Measurements from ENCODE around the gene PRRG2.

The PRRG2 gene

DNA sequence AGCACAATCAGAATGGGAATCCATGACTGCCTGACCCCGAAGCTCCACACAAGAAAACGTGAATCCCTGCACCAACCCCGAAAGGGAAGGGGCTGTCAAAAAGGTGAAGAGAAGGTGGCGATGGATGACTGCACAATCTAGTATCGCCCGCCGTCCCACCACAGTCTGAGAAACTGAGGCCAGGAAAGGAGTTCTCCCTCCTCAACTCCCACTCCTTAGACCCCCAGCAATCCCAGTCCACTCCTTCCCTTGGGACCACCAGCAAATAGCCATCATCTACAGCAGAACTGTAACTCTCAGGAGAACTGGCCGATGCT is 1.2 kb upstream of the PRRG2 start:
- Histone ChIP-seq H3K27me3 (ENCODE audit: insufficient read depth, low read length, poor library complexity, severe bottlenecking) (no peaks in the 10 kb centered on the region), H2AFZ (ENCODE audit: low read length) (0 out of 2 replicates have a peak overlapping the region, but pooled peaks have one; percentile 29), H3F3A (ENCODE audit: low read depth) (no peaks in the 10 kb centered on the region), H3K4me1 (ENCODE audit: insufficient read depth, low read length, poor library complexity, severe bottlenecking) (peaks cover 20% of the 10 kb centered on the region), H3K4me3 (ENCODE audit: low read length, poor library complexity, severe bottlenecking) (peak overlapping the region; percentile 86), H3K9me2 (replicated peaks; ENCODE audit: low read depth, low read length) (no peaks in the 10 kb centered on the region), H3K9me3 (ENCODE audit: insufficient read depth, low read depth, low read length) (no peaks in the 10 kb centered on the region), H4K20me1 (ENCODE audit: insufficient read depth, low read length, poor library complexity, severe bottlenecking) (peaks cover 21% of the 10 kb centered on the region), H3K4me2 (ENCODE audit: low read depth, low read length, poor library complexity, severe bottlenecking) (peak overlapping the region; percentile 77), H3K79me2 (ENCODE audit: insufficient read depth, low read length) (peaks cover 49% of the 10 kb centered on the region), H3K9ac (ENCODE audit: low read depth, low read length, poor library complexity, severe bottlenecking) (peak overlapping the region; percentile 93), H3K36me3 (ENCODE audit: insufficient read depth, low read length) (0 out of 2 replicates have a peak, but pooled peaks cover 2% of the 10 kb centered on the region)
- TF ChIP-seq, protein P1, sequence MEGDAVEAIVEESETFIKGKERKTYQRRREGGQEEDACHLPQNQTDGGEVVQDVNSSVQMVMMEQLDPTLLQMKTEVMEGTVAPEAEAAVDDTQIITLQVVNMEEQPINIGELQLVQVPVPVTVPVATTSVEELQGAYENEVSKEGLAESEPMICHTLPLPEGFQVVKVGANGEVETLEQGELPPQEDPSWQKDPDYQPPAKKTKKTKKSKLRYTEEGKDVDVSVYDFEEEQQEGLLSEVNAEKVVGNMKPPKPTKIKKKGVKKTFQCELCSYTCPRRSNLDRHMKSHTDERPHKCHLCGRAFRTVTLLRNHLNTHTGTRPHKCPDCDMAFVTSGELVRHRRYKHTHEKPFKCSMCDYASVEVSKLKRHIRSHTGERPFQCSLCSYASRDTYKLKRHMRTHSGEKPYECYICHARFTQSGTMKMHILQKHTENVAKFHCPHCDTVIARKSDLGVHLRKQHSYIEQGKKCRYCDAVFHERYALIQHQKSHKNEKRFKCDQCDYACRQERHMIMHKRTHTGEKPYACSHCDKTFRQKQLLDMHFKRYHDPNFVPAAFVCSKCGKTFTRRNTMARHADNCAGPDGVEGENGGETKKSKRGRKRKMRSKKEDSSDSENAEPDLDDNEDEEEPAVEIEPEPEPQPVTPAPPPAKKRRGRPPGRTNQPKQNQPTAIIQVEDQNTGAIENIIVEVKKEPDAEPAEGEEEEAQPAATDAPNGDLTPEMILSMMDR (conservative IDR thresholded peaks at IDR 0.05; ENCODE audit: low read length) = no peak
- TF ChIP-seq EZH2phosphoT487 (IDR thresholded peaks at IDR 0.05; ENCODE audit: borderline replicate concordance) = no peak

DNA sequence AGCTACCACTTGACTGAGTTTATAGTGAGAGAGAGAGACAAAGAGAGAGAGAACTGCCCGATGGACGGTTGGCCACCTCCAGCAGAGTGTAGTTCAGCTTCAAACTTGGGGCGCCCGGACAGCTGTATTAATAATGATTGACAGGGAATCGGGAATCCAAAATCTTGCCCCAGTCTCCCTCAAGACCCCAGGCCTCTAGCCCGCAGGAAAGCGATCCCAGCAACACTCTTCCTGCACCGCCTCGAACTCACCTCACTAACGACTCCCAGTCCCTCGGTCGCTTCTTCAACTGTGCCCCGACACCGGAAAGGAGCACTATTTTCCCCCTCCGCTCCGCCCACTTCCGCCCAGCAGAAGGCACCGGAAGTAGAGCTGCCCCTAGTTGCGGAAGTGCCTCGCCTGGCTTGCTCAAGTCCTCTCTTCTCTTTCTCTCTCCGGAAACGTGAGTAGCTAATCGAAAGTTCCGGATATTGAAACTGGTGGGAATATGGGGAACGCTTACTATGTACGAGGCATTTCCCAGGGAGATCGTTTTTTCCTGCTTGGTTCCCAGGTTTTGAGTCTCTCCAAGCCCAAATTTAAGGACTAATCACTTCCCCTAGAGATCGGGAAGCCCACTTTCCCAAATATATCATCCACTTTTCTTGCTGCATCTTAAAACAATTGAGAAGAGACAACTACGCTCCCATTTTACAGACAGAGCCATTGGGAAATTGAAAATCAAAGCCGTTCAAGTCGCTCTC is 681 bp upstream of the PRRG2 start, which contains the start of gene NOSIP:
Gene NOSIP, minus strand, starts transcription at position 293 of the 743 bp plus-strand sequence. CDS start 19,865 bp downstream, outside the sequence.
- TF ChIP-seq EZH2phosphoT487 (IDR thresholded peaks at IDR 0.05; ENCODE audit: borderline replicate concordance) = no peak
- TF ChIP-seq, protein P1 (conservative IDR thresholded peaks at IDR 0.05; ENCODE audit: low read length) = no peak
- Histone ChIP-seq H3K9me3 (ENCODE audit: insufficient read depth, low read depth, low read length) (no peaks in the 10 kb centered on the region), H4K20me1 (ENCODE audit: insufficient read depth, low read length, poor library complexity, severe bottlenecking) (peaks cover 21% of the 10 kb centered on the region), H3K4me1 (ENCODE audit: insufficient read depth, low read length, poor library complexity, severe bottlenecking) (peaks cover 20% of the 10 kb centered on the region), H3K4me2 (ENCODE audit: low read depth, low read length, poor library complexity, severe bottlenecking) (peak within 1 kb of the TSS; percentile 77), H3K4me3 (ENCODE audit: low read length, poor library complexity, severe bottlenecking) (peak within 1 kb of the TSS; percentile 86), H2AFZ (ENCODE audit: low read length) (peak within 1 kb of the TSS; percentile 97), H3K9me2 (replicated peaks; ENCODE audit: low read depth, low read length) (no peaks in the 10 kb centered on the region), H3K79me2 (ENCODE audit: insufficient read depth, low read length) (peaks cover 45% of the 10 kb centered on the region), H3F3A (ENCODE audit: low read depth) (no peaks in the 10 kb centered on the region), H3K9ac (ENCODE audit: low read depth, low read length, poor library complexity, severe bottlenecking) (peak within 1 kb of the TSS; percentile 93), H3K36me3 (ENCODE audit: insufficient read depth, low read length) (0 out of 2 replicates have a peak, but pooled peaks cover 2% of the 10 kb centered on the region), H3K27me3 (ENCODE audit: insufficient read depth, low read length, poor library complexity, severe bottlenecking) (no peaks in the 10 kb centered on the region)

DNA sequence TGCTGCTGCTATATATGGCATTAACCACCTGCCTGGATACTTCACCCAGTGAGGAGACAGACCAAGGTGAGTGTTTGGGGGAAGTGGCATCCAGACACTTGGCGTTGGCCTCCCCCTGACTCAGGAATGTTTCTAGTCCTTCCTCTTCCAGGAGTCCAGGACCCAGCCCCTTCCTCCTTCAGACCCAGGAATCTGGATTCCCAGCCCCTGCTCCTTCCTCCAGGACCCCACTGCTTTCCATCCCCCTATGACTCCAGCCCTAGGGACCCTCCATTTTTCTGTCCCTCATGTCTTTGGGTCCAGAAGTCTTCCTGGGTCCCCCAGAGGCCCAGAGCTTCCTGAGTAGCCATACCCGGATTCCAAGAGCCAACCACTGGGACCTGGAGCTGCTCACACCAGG is 2.1 kb downstream of the PRRG2 start:
- Histone ChIP-seq H3K9me2 (replicated peaks; ENCODE audit: low read depth, low read length) (no peaks in the 10 kb centered on the region), H3K4me1 (ENCODE audit: insufficient read depth, low read length, poor library complexity, severe bottlenecking) (peaks cover 12% of the 10 kb centered on the region), H4K20me1 (ENCODE audit: insufficient read depth, low read length, poor library complexity, severe bottlenecking) (peaks cover 14% of the 10 kb centered on the region), H3K4me3 (ENCODE audit: low read length, poor library complexity, severe bottlenecking) (no peak overlapping the region), H2AFZ (ENCODE audit: low read length) (no peak overlapping the region), H3K36me3 (ENCODE audit: insufficient read depth, low read length) (no peaks in the 10 kb centered on the region), H3K9ac (ENCODE audit: low read depth, low read length, poor library complexity, severe bottlenecking) (no peak overlapping the region), H3F3A (ENCODE audit: low read depth) (no peaks in the 10 kb centered on the region), H3K4me2 (ENCODE audit: low read depth, low read length, poor library complexity, severe bottlenecking) (no peak overlapping the region), H3K27me3 (ENCODE audit: insufficient read depth, low read length, poor library complexity, severe bottlenecking) (no peaks in the 10 kb centered on the region), H3K79me2 (ENCODE audit: insufficient read depth, low read length) (peaks cover 20% of the 10 kb centered on the region), H3K9me3 (ENCODE audit: insufficient read depth, low read depth, low read length) (no peaks in the 10 kb centered on the region)
- no peak for TF ChIP-seq EZH2phosphoT487 (IDR thresholded peaks at IDR 0.05; ENCODE audit: borderline replicate concordance)
- TF ChIP-seq, protein P1 (conservative IDR thresholded peaks at IDR 0.05; ENCODE audit: low read length) = no peak
